Dermis blood vessel endothelial cell (primary cell): ENCODE data around the gene FLNA. TPM values are rescaled to one million over a fixed set of nuclear protein-coding genes. Genes with fewer than 3 reads are reported as not detected.
"Not testable (repeated sequence)": the region's sequence is repeated elsewhere in the genome, so short reads cannot be mapped to it uniquely, and the experiment has no call there.

Source experiments
- DNase-seq: peaks from one replicate; pipeline ENCODE4 v3.0.0; 2010
- total RNA-seq: library from RNA; depleted of rRNA; stranded (reverse); fragments of >200 nt; gene quantifications from 2 replicates; pipeline ENCODE4 v1.2.3, GENCODE V29; 2014

Gene FLNA
- total RNA-seq, 1 donor from 2014 or later: 1,387 TPM

DNA sequence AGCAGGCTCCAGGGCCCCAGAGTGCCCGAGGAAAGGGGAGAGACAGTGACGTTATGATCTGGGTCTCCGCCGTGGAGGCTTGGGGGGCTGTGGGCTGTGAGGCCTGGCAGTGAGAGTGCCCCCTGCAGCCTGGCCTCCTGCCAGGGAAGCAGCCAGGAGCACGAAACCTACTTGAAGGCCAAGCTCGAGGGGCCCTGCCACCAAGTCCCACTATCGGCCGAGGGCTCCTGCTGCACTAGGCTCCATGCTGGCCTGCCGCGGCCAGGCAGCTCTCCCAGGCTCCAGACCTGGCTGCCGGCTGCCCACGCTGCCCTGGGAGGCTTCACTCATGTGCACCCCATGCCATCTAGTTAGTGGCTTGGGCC lies 18.7 kb downstream of the FLNA start:
- no peak for DNase-seq

DNA sequence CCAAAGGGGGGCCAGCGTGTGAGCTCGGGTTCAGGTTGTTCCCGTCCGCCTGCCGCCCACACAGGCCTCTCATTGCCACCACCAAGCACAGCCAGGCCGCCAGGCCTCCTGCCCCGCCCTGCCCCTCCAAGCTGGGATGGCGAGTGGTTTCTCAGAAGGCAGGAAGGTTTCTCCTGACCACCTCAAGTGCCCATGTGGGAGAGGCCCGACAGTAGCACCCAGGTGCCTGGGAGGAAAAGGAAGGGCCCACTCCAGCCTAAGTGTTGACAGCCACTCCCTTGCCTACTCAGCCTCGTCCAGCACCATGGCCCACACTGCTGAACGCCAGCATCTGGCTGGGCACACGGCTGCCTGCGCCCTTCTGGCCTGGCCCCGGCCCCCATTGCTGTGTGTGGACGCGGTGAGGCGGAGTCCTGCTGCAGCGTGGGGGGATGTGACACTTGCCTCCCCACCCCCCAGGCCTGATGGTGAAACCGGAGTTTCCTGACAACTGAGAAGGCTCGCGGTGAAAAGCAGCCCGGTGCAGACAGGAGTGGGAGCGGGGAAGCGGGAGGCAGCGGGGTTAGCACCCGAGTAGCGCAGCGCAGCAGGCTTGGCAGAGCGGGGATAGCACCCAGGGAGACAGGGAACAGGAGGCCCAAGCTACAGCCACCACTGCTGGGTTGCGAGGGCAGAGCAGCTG lies 19.2 kb downstream of the FLNA start:
- no peak for DNase-seq

DNA sequence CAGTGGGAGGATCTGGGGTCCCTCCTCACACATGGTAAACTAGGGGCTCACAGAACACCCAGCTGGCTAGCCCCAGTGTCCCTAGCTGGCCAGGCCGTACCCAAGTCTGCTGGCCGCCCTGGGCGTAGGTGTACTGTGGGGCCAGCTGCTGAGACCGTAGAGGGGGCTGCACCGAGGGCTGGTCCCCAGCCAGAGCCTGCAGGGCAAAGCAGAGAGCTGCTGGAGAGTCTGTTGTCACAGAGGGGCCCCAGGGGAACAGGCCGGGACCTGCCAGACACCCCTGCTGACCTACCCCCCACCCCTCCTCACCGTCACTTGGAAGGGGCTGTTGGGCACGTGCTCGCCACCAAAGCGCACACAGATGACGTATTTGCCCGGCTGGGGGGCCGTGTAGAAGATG lies 19.9 kb downstream of the FLNA start:
- no peak for DNase-seq

DNA sequence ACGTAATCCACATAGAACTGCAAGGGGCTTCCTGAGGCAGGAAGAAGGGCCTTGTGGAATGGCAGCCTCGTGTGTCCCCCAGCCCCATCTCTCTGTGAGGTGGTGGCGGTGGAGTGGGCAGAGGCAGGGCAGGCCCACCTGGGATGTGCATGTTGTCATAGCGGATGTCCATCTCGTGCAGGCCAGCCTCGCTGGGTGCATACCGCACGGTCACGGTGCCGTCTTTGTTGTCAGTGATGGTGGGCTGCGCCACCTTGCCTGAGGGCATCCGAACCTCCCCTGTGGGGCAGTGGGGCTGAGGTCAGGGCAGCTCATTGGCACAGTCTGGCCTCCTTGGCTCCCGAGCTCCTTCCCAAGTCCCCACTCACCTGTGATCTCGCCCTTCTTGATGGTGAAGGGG lies 20.4 kb downstream of the FLNA start:
- DNase-seq: no peak

DNA sequence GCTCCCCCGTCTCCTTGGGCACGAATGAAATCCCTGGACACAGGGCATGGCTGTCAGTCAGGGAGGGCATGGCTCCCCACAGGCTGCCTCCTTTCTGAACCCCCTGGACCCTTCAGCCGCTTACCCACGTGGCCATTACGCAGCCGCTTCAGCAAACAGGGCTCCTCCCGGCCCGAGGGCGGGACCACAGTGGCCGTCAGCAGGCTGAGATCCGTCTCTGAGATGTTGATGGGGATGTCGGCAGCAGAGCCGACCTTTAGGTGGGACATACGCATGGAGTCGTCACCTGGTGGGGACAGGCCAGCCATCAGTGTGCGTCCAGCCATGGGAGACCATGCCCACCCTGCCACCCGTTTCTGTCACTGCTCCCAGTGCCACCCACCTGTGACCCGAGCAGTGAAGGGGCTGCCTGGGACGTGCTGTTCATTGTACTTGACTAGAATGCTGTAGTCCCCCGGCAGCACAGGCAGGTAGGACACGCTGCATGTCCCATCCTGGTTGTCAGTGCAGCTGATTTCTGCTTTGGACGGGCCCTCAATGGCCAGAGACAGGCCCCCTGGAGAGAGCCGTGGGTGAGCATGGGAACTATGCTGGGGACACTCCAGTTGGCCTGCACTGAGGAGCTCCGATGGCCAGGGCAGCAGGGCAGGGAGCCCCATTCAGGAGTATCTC lies 21.1 kb downstream of the FLNA start:
- no peak for DNase-seq

DNA sequence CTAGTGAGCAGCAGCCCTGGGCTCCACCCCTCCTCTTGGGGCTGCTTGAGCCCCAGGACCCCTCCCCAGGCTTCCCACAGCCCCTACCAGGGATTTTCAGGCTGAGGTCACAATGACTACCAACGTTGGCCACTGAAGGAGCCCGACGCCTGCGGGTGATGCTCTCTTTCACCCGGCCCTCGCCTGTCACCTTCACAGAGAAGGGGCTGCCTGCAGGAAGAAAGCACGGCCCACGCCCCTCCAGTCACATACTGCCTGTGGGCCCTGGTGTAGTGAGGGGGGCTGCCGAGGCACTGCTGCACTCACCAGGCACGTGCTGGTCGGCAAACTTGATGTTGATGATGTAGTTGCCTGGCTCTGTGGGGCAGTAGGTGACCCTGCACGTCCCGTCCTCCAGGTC lies 22.0 kb downstream of the FLNA start:
- DNase-seq: no peak

DNA sequence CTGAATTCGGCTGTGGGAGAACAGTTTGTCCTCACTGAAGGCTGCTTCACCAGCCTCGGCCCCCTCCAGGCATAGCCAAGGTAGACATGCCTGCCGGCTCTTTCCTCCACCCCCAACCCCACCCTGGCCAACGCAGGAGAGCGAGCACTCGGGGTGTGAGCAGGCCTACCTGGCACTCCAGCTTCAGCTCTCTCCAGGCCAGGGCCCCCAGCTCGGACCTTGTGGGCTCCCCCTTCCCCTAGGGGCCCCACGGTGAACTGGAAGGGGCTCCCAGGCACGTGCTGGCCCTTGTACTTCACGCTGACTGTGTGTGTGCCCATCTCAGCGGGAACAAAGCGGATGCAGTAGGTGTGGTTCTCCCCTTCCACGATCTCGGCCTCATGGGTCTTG lies 22.4 kb downstream of the FLNA start:
- no peak for DNase-seq

DNA sequence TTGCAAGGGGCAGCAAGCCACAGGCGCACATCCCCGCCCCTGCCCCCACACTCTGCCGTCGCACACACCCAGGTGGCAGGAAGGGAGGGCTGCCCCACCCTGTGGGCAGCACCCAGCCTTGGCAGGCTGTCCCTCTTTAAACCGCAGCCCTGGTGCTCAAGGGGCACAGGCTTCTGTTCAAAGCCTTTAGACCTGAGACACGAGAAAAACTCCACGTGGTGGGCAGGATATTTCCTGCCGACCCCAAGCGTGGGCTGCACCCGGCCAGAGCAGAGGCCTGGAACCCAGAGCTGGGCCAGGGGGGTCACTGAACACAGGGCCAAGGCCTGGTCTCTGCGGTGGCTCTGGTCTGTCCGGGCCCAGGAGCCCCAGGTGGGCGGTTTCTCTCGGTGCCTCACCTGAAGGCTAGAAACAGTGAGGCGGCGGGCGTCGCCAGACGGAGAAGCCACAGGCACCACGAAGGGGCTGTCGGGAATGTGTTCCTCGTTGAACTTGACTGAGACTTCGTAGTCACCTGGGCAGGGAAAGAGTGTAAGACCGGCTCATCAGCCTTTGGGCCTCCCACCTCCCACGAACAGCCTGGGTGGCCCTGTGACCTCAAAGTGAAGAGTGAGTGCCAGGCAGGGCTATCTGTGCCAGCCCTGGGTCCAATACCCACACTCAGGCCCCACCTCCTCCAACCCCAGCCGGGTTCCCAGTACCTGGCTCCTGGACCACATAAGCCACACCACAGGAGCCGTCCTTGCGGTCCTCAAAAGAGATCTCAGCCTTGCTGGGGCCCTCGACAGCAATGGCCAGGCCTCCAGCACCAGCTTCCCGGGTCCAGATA lies 23.0 kb downstream of the FLNA start:
- DNase-seq: no peak

DNA sequence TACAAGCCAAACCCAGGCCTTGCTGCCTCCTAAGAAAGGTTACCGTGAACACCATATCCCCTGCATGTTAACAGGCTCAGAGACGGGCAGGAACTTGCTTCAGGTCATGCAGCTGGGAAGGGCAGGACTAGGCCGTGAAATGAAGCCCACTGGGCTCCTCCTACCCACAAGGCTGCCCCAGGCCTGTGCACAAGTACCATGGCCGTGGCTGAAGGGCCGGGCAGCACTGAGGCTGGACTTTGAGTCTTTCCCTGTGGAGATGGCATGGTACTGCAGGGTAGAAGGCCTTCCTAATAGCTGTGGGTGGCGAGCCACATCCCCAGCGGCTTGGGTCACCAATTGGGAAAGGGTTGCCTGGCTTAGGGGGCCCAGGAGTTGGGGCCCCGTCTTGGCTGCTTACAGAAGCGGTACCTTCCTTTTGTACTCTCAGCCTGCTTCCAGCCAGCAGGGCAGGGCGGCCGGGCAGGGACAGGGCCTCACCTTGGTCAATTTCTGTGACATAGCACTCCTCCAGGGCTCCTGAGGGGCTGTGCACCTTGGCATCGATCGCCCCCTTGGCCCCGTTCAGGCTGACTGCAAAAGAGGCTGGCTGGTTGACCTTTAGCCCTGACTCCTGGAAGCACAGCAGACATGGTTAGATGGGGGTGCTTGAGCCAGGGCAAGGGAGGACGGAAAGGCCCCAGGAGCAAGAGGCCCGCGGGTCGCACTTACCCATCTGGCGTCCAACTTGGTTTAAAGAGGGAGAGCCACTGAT lies 23.8 kb downstream of the FLNA start:
- DNase-seq: no peak

DNA sequence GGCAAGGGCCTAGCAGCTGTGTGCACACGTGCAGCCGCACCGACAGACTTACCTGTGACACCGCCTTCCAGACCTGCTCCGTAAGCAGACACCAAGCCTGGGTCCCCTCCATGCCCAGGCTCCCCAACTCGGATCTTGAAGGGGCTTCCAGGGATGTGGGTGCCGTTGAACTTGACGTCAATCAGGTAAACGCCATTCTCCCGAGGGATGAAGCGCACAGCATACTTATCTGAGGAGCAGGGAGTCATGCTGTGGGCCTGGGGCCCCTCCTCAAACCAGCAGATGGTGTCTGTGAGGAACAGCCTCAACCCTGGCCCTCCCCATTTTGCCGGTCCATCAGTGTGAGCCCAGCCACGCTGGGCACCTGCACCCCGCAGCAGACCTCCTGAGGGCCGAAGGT lies 24.5 kb downstream of the FLNA start:
- DNase-seq: no peak

DNA sequence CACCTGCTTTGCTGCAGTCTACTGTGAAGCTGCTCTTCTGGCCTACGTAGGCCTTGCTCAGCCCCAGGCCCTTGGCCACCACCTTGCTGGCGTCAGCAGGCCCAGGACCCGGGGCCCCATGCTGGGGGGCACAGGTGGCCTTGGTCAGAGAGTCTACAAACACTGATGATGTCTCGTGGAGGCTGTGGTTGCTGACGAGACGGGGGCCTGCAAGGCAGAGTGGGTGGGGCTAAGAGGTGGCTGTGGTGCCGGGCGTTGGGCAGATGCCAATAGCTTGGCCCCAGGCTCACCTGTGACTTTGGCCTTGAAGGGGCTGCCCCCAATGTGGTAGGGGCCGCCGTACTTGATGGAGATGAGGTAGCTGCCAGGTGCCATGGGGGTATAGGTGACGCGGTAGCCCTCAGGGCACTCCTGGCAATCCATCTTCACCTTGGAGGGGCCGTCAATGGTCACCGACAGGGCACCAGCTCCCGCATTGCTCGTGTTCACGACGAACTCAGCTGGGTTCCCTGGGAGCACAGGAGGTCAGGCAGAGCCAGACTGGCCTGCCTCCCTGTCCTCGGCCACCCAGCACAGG lies 25.0 kb downstream of the FLNA start:
- no peak for DNase-seq

DNA sequence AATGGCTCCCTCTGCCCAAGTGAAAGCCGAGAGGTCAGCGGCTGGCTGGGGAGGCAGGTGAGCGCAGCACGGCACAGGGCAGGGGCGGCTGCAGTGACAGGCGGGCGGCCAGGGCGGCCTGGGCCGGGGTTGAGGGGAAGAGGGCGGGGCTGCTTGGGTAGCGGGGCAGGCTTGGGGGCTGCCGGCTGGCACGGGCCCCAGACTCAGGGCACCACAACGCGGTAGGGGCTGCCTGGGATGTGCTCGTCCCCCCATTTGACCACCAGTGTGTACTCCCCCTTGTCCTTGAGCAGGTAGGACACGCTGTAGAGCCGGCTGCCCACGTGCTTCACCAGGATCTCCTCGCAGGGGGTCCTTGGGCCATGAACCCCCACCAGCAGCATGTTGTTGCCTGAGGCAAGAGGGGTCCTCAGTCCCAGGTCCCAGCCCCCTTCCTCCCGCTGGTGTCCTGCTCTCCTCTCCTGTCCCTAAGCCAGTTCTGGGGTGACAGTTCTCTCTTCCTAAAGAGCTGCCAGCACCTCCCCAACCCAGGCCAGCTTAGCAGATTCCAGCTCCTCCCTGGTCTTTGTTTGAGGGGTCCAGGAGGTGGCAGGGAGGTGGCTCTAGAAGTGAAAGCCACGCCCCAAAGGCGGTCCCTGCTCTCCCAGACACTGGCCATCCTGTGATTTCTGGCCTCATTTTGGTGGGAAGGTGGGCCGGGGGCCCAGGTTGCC lies 25.6 kb downstream of the FLNA start:
- DNase-seq: no peak

DNA sequence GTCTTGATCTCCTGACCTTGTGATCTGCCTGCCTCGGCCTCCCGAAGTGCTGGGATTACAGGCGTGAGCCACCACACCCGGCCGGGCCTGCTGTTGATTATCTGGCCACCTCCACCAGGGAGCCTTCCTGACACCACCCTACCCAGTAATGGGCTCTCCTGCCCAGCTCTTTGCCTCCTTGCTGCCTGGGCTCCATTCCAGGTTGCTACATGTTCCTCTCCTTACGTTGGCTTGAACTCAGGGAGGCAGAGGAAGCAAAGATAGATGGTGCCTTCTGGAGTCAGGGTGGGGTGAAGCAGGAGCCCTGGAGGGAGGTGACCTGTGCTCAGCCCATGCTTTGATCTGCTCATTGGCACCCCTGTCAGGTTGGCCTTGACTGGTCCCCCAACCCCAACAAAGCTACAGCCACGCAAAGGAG lies 26.3 kb downstream of the FLNA start:
- no peak for DNase-seq

DNA sequence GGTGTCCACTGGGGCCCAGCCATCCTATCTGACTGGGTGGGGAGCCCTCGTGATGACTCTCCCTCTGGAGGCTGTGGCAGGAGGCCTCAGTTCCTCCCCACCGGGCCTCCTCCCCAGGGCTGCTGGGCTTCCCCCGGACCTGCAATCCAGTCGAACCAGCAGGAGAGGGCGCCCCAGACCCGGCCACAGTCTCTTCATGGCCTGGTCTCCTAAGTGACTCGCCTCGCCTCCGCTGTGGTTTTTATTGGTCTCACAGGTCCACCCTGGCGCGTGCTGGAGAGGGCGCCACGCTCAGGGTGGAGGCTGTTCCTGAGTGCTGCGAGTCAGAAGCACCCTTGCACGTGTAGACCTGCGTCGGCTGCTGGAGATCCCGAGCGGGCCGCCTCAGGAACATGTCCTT lies 30.8 kb downstream of the FLNA start:
- DNase-seq: not testable (repeated sequence)

DNA sequence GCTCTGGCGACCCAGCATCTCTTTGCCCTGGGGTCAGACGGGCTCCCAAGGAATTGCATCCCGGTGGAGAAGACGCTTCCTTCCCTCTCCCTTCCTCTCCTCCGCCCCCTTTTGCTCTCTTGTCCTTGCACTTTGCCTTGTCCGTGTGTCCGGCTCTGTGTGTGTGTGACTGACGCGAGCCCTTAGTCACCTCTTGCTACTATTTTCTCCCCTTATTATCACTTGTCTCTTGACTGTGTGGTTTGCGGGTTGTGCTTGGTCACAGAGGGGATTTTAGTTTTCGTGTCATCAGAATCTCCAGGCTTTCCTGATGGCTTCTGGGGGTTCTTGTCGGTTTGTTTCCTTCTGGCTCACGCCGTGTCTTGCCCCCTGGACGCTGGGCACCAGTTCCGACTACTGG lies 31.4 kb downstream of the FLNA start:
- not testable (repeated sequence) for DNase-seq

DNA sequence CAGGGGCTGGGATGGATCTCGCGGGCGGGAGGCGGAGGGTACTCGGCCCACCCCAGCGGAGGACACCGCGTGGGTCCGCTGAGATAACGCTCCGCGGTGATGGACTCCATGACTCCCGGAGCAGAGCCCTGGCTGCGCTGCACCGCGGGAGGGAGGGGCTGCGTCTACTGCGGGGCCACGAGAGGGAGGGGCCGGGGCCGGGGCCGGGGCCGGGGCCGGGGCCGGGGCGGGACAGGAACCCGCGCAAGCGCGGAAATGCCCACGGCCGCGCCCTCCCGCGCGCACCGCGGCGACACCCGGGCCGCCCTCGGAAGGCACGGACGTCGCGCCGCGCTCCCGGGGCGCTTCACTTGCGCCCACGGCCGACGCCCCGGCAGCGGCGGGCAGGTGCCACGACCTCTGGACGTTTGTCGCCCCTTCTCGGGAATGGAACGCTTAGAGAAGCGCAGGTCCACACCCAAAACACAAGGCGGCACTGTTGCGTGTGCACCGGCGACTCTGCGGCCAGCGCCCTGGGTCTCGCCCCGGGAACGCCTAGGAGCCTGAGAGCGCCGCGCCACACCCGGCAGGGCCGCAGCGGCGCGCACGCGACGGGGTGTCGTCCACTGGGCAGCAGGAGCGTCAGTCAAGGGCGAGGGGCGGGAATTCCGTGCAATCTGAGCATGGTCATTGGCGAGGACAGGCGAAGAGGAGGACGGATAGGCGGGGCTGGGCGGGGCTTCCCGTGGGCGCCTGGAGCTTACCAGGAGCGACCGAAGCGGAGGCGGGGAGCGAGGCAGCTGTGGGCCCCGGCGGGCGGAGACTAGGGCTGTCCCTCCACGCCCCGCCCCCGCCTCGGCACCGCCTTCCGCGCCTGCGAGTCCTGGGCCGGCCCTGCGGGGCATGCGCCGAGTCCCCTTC lies 32.8 kb downstream of the FLNA start:
- not testable (repeated sequence) for DNase-seq

DNA sequence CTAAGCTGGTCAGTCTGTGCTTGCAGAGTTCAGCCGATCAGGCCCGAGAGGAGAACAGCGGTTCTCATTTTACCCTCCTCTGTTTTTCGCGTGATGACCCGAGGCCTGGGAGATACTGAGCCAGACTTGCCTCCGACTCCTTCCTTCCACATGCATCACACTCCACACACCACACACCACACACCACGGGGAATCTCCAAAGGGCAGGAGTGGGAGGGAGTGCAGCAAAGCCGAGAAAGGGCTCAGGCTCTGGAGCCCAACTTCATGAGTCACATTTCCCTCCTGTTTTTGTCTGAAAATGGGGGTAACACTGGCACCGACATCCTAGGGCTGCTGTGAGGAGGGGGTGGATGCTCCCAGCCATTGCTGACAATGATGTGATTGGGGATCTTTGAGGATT lies 39.9 kb downstream of the FLNA start:
- DNase-seq: peak; percentile 30

DNA sequence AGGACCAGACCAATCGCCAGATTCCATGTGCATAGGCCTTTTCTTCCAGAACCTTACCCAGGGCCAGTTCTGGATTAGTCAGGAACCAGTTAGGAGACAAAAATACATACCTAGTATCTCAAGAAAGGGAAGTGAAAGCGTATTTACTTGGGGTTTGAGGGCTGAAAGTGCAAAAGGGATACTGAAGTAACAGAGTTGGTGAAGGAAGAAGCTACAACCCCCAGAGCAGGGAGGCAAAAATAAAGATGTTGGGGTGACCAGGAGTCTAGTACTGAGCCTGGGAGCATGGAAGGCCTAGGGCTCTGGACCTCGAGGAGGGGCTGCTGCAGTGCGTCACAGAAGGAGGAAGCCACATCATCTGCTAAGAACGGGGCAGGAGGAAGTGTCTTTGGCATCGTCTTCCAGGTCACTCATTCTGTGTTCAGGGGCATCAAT lies 40.6 kb downstream of the FLNA start:
- peak; percentile 71 for DNase-seq

DNA sequence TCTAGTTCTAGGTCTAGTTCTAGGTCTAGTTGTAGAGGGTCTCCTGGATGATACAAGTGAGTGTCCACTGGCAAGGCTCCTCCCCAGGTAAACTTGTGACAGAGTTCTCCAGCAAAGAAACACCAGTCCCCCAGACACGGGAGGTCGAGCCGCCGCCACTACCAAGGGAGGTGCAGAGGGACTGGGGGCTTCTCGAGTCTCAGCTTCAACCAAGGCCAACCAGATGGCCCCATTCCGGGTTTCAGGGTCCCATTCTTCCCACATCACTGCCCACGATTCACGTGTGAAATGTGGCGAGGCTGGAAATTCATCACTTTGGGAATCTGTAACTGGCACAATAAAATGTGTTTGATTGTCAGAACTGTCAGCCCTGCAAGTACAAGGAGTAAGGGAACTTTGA lies 41.3 kb downstream of the FLNA start:
- DNase-seq: no peak

DNA sequence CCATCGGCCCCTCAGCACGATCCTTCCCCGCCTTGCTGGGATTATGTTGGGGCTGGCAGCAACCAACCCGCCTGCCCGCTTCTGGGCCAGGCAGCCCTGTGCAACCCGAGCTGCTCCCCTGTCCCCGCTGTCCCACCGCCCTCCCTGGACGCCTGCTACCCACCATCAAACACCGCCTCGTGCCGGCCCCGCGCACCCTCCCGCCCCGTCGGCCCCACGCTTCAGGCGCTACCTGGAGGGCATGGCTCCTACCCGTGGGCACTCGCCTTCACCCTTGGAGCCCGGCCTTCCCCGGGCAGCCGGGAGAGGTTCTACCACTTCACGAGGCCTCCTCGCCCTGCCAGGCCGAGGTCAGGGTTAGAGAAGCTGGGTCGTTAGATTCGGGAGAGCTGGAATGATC lies 41.9 kb downstream of the FLNA start:
- no peak for DNase-seq

DNA sequence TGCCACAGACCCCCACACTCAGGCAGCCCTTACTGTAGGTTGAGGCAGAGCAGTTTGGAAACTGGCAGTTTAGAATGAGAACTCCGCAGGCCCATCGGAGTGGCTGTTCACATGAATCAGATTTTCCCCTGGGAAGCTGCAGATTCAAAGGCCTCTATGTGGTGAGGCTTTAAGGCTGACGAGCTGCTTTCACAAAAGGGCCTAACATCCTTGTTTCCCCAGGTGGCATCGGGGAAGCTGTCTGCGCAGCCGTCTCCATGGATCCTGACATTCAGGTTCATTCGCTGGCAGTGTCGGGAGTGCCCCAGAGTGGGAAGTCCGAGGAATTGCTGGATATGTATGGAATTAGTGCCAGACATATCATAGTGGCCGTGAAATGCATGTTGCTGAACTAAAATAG lies 45.1 kb downstream of the FLNA start:
- DNase-seq: no peak
